H4 (cell line): ENCODE measurements around the gene THRAP3. TPM values are rescaled to one million over a fixed set of nuclear protein-coding genes. Genes with fewer than 3 reads are reported as not detected.

Experiments
- DNase-seq: peaks from one replicate; pipeline ENCODE4 v3.0.0-alpha.2; 2015; ENCODE audit warnings: low spot score
- total RNA-seq: library from RNA; depleted of rRNA; stranded (reverse); fragments of >200 nt; shearing (Covaris generic); gene quantifications from 2 replicates; pipeline ENCODE4 v1.2.3, GENCODE V29; 2014; rRNA removed

The THRAP3 gene
- total RNA-seq, 1 experiment from 2014 or later, result 69.8 TPM

- DNase-seq, result no peak
These were observed 129.0 kb downstream of the THRAP3 start for GRCh38 chr1:36352910-36353878.

DNA sequence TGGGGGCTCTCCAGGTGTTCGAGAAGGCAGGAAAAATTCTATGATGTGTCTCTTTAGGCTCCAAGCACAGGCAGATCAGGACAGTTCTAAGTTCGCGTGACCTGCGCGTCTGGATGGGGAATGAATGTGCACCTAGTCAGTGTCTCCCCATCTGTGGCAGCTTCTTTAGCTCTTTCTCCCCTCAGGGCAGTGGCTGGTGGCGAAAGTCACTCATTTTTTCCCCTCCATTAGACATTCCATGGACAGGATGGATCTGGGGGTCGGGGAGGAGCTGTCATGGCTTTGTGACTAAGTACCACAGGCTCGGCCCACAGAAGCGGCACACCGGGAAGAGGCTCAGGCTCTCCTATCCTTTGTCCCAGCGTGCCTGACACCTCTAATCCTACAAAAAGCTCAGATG is 130.2 kb downstream of the THRAP3 start:
- DNase-seq, result no peak

Other genes with a start within 250 kb of the THRAP3 start
- gene TEKT2, start 140.3 kb upstream of the THRAP3 start, total RNA-seq, result not detected in 2 replicates
- 40.8 and 50.8 TPM in 2 replicates for gene ADPRS, start 135.6 kb upstream of the THRAP3 start, total RNA-seq
- 0.08 and 0.88 TPM in 2 replicates for gene COL8A2, start 99.2 kb upstream of the THRAP3 start, total RNA-seq
- gene TRAPPC3, start 75.0 kb upstream of the THRAP3 start, total RNA-seq, result 105 and 110 TPM in 2 replicates
- 59.1 and 79.3 TPM in 2 replicates for gene MAP7D1, start 68.3 kb upstream of the THRAP3 start, total RNA-seq
- gene SH3D21, start 81.9 kb downstream of the THRAP3 start, total RNA-seq, result 0.06 TPM in 1 of 2 replicates, not detected in the other
- gene EVA1B, start 99.2 kb downstream of the THRAP3 start, total RNA-seq, result 2.5 and 4.2 TPM in 2 replicates
- 25.1 and 25.3 TPM in 2 replicates for gene STK40, start 161.5 kb downstream of the THRAP3 start, total RNA-seq
- gene LSM10, start 173.5 kb downstream of the THRAP3 start, total RNA-seq, result 3.1 and 7.1 TPM in 2 replicates
- 6.9 and 8.4 TPM in 2 replicates for gene OSCP1, start 226.0 kb downstream of the THRAP3 start, total RNA-seq
- 113 and 121 TPM in 2 replicates for gene MRPS15, start 239.9 kb downstream of the THRAP3 start, total RNA-seq